NB4 (cell line): ENCODE data around the gene NREP.
A peak's percentile ranks its signal among the peaks of the same experiment; 100 is the strongest.

Source experiments
- DNase-seq: peaks from one replicate; pipeline ENCODE4 v3.0.0; 2010; ENCODE audit warnings: low read depth
- H3K4me3 ChIP-seq: one replicate; pipeline ENCODE4 v1.5.1; 2011; ENCODE audit warnings: mild to moderate bottlenecking, low read depth, low read length, moderate library complexity
- MYC ChIP-seq: IDR thresholded peaks from 2 replicates; pipeline ENCODE4 v1.6.1; 2011; ENCODE audit warnings: low read depth, low read length
- POLR2A ChIP-seq: IDR thresholded peaks from 2 replicates; pipeline ENCODE4 v1.6.1; 2011; ENCODE audit warnings: mild to moderate bottlenecking; ENCODE audit not compliant: insufficient read length; ENCODE audit errors: extremely low read depth
- TF ChIP-seq, protein P1 (sequence below): IDR thresholded peaks from 2 replicates; pipeline ENCODE4 v1.6.1; 2011; ENCODE audit warnings: low read depth, low read length
- TF ChIP-seq, protein P2 (sequence below): IDR thresholded peaks from one replicate; pipeline ENCODE4 v1.5.1; 2012; ENCODE audit warnings: low read depth, low read length

Gene NREP

DNA sequence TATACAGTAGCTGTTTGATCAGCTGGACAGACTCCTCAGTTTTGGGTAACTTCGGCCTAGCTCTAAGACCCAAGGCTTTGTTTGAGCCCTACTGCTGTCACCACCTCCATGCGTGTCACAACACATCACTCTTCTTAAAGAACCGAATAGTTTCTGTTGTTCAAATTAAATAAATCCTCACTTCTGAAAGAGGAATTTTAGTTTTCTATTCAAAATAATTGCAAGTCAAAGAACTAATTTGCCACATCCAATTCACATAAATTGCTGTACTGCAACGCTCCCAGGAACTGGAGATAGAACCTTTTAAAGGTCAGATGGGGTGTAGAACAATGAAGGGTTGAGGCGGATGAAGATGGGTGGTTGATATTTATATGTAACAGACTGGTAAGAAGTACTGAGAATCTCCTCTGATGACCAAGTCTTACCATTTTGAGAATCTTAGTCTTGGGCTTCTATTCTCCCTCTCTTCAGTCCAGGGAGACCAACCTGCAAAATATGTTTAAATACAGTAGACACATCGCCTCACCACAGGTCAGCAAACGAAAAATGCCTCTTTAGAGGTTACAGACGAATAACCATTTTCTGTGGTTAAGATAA, 1.6 kb downstream of the NREP start:
- TF ChIP-seq MYC: no peak
- TF ChIP-seq, protein P1, sequence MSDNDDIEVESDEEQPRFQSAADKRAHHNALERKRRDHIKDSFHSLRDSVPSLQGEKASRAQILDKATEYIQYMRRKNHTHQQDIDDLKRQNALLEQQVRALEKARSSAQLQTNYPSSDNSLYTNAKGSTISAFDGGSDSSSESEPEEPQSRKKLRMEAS: no peak
- TF ChIP-seq POLR2A: no peak
- TF ChIP-seq, protein P2, sequence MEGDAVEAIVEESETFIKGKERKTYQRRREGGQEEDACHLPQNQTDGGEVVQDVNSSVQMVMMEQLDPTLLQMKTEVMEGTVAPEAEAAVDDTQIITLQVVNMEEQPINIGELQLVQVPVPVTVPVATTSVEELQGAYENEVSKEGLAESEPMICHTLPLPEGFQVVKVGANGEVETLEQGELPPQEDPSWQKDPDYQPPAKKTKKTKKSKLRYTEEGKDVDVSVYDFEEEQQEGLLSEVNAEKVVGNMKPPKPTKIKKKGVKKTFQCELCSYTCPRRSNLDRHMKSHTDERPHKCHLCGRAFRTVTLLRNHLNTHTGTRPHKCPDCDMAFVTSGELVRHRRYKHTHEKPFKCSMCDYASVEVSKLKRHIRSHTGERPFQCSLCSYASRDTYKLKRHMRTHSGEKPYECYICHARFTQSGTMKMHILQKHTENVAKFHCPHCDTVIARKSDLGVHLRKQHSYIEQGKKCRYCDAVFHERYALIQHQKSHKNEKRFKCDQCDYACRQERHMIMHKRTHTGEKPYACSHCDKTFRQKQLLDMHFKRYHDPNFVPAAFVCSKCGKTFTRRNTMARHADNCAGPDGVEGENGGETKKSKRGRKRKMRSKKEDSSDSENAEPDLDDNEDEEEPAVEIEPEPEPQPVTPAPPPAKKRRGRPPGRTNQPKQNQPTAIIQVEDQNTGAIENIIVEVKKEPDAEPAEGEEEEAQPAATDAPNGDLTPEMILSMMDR: no peak
- peak overlapping the region; percentile 95 for H3K4me3 ChIP-seq
- DNase-seq: no peak

DNA sequence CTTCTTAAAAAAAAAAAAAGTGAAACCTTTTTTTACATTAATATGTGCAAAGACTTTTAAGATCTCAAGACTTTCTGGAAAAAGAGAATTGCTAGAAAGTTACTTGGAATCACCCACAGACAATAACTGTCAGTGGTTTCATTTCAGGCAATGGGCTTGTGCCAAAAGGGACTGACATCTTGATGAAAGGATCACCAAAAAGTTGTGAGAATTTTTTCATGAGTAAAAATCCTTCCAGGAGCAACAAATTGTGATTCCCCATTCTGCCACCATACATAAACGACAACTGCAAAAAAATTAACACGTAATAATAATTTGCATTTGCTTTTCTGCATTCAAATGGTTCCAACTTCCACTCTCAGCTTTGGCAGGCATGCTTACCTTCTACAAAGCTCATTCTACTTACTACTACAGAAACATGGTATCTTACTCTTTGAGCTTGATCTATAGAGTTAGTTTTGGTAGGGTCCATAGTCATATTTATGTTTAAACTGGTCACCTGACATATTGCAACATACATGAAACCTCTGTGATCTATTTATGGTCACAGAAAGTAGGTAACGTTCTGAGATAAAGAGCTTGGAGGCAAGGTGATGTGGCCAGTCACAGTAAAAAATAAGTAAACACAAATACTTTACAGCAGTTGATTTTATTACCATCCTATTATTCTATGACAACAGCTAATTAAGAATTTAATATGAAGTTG, 3.0 kb downstream of the NREP start:
- TF ChIP-seq MYC: no peak
- TF ChIP-seq, protein P2: no peak
- TF ChIP-seq, protein P1: no peak
- TF ChIP-seq POLR2A: no peak
- no peak for DNase-seq
- H3K4me3 ChIP-seq: peak overlapping the region; percentile 2

DNA sequence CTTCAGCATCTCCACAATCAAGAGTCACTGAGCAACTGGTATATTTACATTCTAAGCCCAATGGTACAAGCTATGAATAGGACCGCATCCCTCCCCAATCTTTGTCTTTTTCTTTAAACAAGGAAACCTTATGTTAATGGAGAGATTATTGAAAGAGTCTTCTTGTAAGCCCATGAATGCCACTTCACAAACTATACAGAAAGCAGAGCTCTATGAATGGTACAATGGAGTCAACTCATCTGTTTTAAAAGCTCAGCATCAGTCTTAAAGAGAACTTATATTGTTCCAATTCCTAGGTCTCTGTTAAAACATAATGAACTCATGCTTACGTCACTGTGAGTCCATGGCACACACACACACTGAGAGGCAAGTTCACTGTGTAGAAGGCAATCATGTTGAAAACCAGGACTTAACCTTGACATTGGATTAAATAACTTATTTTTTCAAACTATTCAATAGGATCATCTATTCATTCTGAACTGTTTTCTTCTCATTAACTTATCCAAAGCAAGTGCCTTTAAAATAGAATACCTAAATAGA, 4.5 kb downstream of the NREP start:
- no peak overlapping the region for H3K4me3 ChIP-seq
- DNase-seq: no peak
- no peak for TF ChIP-seq POLR2A
- TF ChIP-seq, protein P1: no peak

DNA sequence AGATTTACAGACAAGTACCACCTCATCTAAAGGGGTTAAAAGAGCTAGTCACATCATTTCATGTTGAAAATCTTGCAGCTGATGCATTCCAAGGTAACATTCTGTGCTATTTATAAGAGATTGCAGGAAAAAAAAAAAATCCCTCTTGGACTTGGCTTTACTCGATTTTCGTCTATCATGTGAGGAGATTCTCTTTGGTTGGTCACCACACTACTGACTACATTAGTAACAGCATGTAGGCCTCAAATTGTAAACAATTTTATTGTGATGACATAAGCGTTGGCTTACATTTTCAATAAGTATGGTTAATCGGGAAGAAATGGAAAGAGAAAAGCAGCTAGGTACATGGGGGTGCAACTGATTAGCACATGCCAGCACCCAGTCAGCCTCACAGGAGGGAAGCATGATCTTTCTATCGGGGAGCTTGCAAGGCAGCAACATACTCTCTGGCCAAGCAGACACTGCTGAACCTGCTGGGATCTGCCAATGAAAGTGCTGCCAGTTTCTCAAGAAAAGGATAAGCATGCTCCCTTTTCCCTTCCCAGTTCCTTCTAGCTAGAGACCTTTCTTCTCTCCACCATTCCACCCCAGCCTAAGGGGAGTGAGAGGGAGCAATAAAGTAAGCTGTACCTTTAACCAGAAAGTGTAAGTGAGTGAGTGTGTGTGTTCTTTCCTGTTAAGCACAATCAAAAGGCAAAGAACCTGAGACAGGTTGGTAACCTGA, 7.5 kb downstream of the NREP start:
- DNase-seq: no peak
- TF ChIP-seq, protein P2: no peak
- TF ChIP-seq, protein P1: no peak
- TF ChIP-seq MYC: no peak
- no peak for TF ChIP-seq POLR2A
- no peak overlapping the region for H3K4me3 ChIP-seq

DNA sequence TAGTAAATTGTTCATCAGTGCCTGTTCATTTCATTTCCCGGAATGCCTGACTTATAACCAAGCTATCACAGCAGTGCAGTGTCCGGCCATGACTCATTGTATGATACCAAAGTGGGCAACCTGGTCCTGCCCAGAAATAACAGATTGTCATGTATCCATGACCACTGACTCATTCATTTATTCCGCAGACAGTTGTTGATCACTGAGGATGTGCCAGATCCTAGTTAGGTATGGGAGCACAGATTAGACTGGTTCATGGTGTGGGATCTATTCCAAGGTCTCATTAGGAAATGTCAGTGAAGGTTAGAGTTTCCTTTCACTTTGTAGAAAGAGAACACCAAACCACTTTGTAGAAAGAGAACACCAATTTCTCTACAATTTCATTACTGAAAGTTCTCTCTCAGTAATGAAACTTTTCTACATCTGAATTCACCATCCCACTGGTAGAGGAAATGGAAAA, 8.7 kb downstream of the NREP start:
- no peak overlapping the region for H3K4me3 ChIP-seq

More for the DNA sequence above, 8.7 kb downstream of the NREP start:
- TF ChIP-seq, protein P2: no peak
- TF ChIP-seq MYC: no peak
- no peak for TF ChIP-seq POLR2A
- TF ChIP-seq, protein P1: no peak
- DNase-seq: no peak
